Type B pancreatic cell (in vitro differentiated cells): Measurements from ENCODE around the gene PDGFA. TPM values are rescaled to one million over a fixed set of nuclear protein-coding genes. Genes with fewer than 3 reads are reported as not detected.
A peak's percentile ranks its signal among the peaks of the same experiment; 100 is the strongest.

ENCODE experiments used
- DNase-seq: peaks from one replicate; pipeline ENCODE4 v3.0.0; 2021; ENCODE audit warnings: mixed read lengths; ENCODE audit not compliant: unreplicated experiment; ENCODE audit errors: extremely low spot score
- H3K27ac Mint-ChIP-seq: 2 replicates; pipeline ENCODE4 v1.8.0; 2021; ENCODE audit warnings: mild to moderate bottlenecking, mixed read lengths
- H3K27me3 Mint-ChIP-seq: 2 replicates; pipeline ENCODE4 v1.8.0; 2021; ENCODE audit warnings: mixed read lengths
- H3K36me3 Mint-ChIP-seq: 2 replicates; pipeline ENCODE4 v1.8.0; 2021; ENCODE audit warnings: mixed read lengths
- H3K4me1 Mint-ChIP-seq: one replicate; pipeline ENCODE4 v1.8.0; 2021; ENCODE audit warnings: mixed read lengths; ENCODE audit not compliant: unreplicated experiment
- H3K4me3 Mint-ChIP-seq: 2 replicates; pipeline ENCODE4 v1.8.0; 2021; ENCODE audit warnings: mild to moderate bottlenecking, mixed read lengths
- H3K9me3 Mint-ChIP-seq: 2 replicates; pipeline ENCODE4 v1.8.0; 2021; ENCODE audit warnings: mixed read lengths
- total RNA-seq: library from RNA; stranded (reverse); gene quantifications from 2 replicates; pipeline ENCODE4 v1.2.1, GENCODE V29; 2021; ENCODE audit warnings: low replicate concordance
- TF ChIP-seq, protein P1 (sequence below): fragments of 200-600 bp; sonication (generic); conservative IDR thresholded peaks from 2 replicates; pipeline ENCODE4 v1.5.0; 2021; ENCODE audit warnings: antibody characterized with exemption, mild to moderate bottlenecking

The PDGFA gene
- total RNA-seq, 1 donor from 2014 or later = 28.1 TPM

DNA sequence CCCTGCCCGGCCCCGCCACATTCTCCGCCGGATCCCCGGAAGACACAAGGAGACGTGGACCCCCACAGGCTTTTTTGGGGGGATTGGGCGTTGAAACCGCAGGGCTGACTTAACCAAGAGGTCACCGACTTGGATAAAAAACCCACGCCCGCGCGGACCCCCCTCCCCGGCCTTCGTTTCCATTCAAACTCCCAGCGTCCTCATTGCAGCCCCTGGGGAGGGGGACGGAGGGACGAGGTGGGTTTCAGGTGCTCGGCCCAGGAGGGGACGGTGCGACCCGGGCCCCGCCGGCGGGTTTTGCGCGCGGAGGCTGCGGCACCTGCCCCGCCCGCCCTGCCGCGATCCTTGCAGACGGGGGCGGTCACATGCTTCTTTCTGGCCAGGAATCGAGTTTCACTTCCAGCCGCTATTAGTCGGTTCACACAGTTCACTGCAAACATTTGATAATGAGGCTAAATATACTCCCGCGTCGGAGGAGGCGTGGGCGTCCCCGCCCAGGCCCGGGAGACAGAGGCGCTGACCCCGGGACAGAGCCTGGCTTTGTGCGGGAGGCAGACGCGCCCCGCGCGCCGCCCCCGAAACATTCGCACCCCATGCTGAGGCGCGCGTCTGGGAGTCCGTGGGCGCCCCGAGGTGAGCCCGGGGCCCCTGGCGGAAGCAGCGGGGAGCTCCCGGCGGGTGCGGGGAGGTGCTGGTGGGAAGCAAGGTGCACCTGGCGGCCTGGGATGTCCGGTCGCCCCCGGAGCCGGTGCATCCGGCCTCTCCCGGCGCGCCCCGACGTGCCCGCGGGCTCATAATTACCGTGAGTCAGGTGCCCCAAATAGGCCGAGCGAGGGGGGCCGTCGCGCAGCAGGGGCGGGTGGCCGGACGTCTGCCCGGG, 2.7 kb upstream of the PDGFA start:
- H3K9me3 Mint-ChIP-seq = no peaks in the 10 kb centered on the region
- no peaks in the 10 kb centered on the region for H3K36me3 Mint-ChIP-seq
- DNase-seq = no peak
- H3K27me3 Mint-ChIP-seq = peaks cover 44% of the 10 kb centered on the region
- H3K4me1 Mint-ChIP-seq = no peaks in the 10 kb centered on the region
- peak overlapping the region; percentile 76 for H3K4me3 Mint-ChIP-seq
- no peak overlapping the region for H3K27ac Mint-ChIP-seq
- TF ChIP-seq, protein P1, sequence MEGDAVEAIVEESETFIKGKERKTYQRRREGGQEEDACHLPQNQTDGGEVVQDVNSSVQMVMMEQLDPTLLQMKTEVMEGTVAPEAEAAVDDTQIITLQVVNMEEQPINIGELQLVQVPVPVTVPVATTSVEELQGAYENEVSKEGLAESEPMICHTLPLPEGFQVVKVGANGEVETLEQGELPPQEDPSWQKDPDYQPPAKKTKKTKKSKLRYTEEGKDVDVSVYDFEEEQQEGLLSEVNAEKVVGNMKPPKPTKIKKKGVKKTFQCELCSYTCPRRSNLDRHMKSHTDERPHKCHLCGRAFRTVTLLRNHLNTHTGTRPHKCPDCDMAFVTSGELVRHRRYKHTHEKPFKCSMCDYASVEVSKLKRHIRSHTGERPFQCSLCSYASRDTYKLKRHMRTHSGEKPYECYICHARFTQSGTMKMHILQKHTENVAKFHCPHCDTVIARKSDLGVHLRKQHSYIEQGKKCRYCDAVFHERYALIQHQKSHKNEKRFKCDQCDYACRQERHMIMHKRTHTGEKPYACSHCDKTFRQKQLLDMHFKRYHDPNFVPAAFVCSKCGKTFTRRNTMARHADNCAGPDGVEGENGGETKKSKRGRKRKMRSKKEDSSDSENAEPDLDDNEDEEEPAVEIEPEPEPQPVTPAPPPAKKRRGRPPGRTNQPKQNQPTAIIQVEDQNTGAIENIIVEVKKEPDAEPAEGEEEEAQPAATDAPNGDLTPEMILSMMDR = no peak

DNA sequence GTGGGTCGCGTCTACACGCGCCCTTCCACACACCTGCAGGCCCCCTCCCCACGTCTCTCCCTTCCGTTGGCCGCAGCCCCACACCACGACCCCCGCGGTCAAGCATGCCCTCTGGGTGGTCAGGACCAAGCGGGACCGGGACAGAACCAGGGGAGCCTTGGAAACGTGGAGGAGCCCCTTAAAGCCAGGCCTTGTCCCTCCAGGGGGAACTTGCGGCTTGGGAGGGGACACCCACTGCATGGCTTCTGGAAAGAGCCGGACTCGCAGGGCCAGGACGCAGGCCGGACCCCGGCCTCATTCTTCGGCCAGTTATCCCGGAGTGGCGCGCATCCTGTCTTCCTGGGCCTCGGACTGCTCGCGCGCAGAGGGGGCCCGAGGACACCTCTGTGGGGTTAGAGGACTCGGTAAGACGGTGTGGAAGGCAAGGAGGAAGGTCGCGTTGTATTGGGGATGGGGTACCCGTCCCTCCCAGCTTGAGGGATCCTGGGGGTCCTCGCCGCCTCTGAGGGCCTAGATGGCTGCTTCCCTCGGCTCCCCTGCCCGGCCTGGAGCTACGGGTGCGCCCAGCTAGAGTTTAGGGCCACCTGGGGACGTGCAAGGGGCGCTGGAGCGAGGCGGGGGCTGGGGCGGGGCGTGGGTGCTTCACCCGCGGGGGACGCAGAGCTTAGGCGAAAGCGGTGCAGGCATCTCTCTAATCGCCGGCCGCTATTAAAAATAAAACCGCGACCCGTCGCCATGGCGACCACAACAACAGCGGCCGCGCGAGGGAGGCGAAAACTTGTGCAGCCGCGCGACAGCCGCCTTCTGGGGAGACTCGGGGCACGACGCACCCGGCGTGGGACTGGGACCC, 1.8 kb upstream of the PDGFA start:
- Mint-ChIP-seq H3K4me1 (peaks cover under 1% of the 10 kb centered on the region), H3K27me3 (peaks cover 45% of the 10 kb centered on the region), H3K4me3 (peak overlapping the region; percentile 76), H3K36me3 (no peaks in the 10 kb centered on the region), H3K27ac (no peak overlapping the region), H3K9me3 (no peaks in the 10 kb centered on the region)
- no peak for DNase-seq
- TF ChIP-seq, protein P1 = no peak

DNA sequence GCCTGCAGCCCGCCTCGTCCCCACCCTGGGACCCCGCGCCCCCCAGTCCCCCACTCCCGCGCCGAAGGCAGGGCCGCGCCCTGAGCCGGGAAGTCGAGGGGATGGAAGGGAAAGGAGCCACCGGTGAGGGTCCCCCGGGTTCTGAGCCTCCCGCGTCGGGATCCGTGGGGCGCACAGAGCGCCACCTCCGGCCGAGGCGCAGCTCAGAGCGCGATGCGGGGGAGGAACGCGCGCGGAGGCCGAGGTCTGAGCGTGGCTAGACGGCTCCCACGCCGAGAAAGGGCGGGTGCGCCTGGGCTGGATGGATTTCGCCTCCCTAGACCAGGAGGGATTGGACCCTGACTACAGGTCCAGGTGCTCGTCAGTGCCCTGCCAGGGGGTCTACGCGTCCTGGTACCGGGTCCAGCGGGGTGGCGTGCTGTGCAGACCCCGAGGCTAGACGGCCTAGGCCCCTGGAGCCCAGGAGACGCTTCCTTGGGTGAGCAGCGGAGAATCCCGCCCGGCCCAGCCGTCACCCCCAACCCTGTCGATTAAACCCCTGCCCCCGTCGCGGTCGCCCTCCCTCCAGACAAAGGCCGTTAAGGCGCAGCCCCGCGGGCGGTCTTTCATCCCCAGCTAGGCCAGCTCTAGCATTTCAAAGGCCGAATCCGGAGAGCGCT, 986 bp upstream of the PDGFA start:
- no peaks in the 10 kb centered on the region for H3K9me3 Mint-ChIP-seq
- H3K4me3 Mint-ChIP-seq = no peak overlapping the region
- peaks cover 48% of the 10 kb centered on the region for H3K27me3 Mint-ChIP-seq
- TF ChIP-seq, protein P1 = no peak
- DNase-seq = no peak
- H3K4me1 Mint-ChIP-seq = peaks cover 6% of the 10 kb centered on the region
- H3K36me3 Mint-ChIP-seq = no peaks in the 10 kb centered on the region
- H3K27ac Mint-ChIP-seq = no peak overlapping the region

DNA sequence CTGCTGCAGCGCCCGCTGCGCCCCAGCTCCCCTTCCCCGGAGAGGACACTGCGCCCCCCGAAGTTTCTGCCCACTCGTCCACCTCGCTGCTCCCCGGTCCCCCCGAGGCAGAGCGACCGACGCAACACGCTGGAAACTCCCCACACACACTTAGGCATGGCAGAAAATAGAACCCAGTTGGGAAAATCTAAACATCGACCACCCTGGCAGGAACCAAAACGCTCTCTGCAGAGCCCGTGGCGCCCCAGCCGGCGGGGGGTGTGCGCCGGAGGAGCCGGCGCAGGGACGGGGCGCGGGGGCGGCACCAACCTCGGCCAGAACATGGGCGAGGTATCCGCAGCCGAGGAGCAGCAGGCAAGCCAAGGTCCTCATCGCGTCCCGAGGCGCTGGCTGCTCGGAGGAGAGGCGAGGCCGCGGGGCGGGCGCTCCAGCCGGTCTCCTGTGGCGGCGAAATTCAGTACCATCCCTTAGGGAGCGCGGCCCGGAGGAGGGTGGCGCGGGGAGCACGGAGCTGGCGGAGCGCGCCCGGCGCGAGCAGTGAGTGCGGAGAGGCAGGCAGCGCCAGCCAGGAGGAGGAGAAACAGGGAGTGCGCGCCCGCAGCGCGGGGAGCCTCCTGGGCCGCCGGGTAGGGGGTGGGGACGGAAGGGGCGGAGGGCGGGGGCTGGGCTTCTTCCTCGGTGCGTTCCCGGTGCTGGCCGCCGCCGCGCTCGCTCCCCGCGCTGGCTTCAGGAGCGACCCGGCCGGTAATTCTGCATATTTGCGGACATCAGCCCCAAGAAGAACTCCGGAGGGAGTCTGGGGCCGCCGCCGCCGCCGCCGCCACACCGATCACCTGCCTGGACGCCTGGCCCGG, 789 bp downstream of the PDGFA start:
- TF ChIP-seq, protein P1 = no peak
- H3K27ac Mint-ChIP-seq = peak overlapping the region; percentile 83
- H3K9me3 Mint-ChIP-seq = no peaks in the 10 kb centered on the region
- H3K4me3 Mint-ChIP-seq = peak overlapping the region; percentile 92
- peaks cover 46% of the 10 kb centered on the region for H3K27me3 Mint-ChIP-seq
- DNase-seq = no peak
- peaks cover 3% of the 10 kb centered on the region for H3K36me3 Mint-ChIP-seq
- H3K4me1 Mint-ChIP-seq = peaks cover 9% of the 10 kb centered on the region
